ENCODE data around the gene GNB1. TPM values are rescaled to one million over a fixed set of nuclear protein-coding genes. Genes with fewer than 3 reads are reported as not detected.
A peak's percentile ranks its signal among the peaks of the same experiment; 100 is the strongest.

GNB1 gene
- polyA plus RNA-seq, 3 donors: 41.9 to 357 (median 111) TPM

DNA sequence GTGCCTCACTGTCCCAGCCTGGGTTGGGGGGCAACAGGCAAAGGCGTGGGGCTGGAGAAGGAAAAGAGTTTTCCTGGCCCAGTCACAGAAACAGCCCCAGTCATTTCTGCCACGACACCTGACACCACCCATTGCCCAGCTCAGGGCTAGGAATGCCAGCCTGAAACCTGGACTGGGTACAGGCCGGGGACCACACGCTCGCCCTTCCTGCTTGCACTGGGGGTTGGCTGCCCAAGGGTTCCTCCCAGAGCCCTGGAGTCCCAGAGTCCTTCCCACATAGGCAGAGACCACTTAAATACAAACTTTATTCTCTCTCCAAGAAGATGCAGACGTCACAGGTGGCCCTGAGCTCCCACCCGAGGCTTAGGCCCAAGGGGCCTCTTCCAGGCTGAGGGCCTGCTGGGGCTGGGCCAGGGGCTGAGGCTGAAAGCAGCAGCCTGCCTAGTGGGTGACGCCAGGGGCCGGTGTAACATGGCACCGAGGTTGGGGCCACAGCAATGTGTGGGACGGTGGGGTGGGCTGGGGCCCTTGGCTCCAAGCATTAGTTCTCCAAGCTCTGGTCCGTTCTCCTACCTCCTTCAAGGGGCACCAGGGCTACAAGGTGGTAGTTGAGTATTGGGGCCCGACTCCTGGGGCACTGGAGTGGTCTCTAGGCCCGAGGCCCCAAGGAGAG lies 26.6 kb upstream of the GNB1 start:
- peaks cover 13 to 19% of the 10 kb centered on the region in 2 donors for H3K4me1 ChIP-seq (ENCODE audit: control insufficient read depth in 1 of 2, insufficient read depth in 2 of 2, low read length in 2 of 2)
- no peaks in the 10 kb centered on the region for H3K9me3 ChIP-seq (replicated peaks in 1 of 2; ENCODE audit: control insufficient read depth in 1 of 2, insufficient read depth in 1 of 2, low read length in 2 of 2)
- Mint-ChIP-seq H3K27me3 (ENCODE audit: low read depth in 3 of 3) (peaks cover 2 to 17% (median 12%) of the 10 kb centered on the region in 3 donors), H3K27ac (no peak overlapping the region), H3K36me3 (no peaks in the 10 kb centered on the region), H3K4me3 (peak overlapping the region in 1 of 2 donors; percentile 39), H3K4me1 (peaks cover 7% of the 10 kb centered on the region), H3K9me3 (peaks cover 0 to 7% (median 0%) of the 10 kb centered on the region in 7 donors)
- H3K27ac ChIP-seq (ENCODE audit: low read depth in 1 of 2, low read length in 2 of 2): no peak overlapping the region
- no peak overlapping the region for H3K9ac ChIP-seq (ENCODE audit: insufficient read depth, low read length, poor library complexity, severe bottlenecking)
- peaks cover 0 to 14% of the 10 kb centered on the region in 2 donors for H3K27me3 ChIP-seq (ENCODE audit: control insufficient read depth in 2 of 2, insufficient read depth in 2 of 2, low read length in 2 of 2)
- TF ChIP-seq CTCF (IDR thresholded peaks at IDR 0.05): no peak
- no peaks in the 10 kb centered on the region for H4K20me1 ChIP-seq (ENCODE audit: insufficient read depth, low read length)
- H2AFZ ChIP-seq (ENCODE audit: insufficient read depth, low read depth, low read length, poor library complexity, severe bottlenecking): no peak overlapping the region
- DNase-seq: no peak
- H3K4me2 ChIP-seq (replicated peaks; ENCODE audit: extremely low read depth, low read length, poor library complexity, severe bottlenecking): no peak overlapping the region
- H3K79me2 ChIP-seq (ENCODE audit: insufficient read depth, low read length): no peaks in the 10 kb centered on the region
- no peaks in the 10 kb centered on the region for H3K36me3 ChIP-seq (replicated peaks in 1 of 2; ENCODE audit: control insufficient read depth in 1 of 2, insufficient read depth in 2 of 2, low read length in 2 of 2)
- 93% methylated on average over 11 of the region's 14 CpGs for WGBS (ENCODE audit: insufficient coverage)
- no peak overlapping the region for H3K4me3 ChIP-seq (replicated peaks in 1 of 3; ENCODE audit: low read depth in 2 of 3, low read length in 3 of 3)
- intact Hi-C loops (cut with micrococcal nuclease): loop anchor here (5.0 to 10.0 kb wide), 2 partner anchors 217 to 285 kb away; no protein-coding TSS in a partner anchor

- H3K36me3 ChIP-seq (replicated peaks in 1 of 2; ENCODE audit: control insufficient read depth in 1 of 2, insufficient read depth in 2 of 2, low read length in 2 of 2): no peaks in the 10 kb centered on the region
- no peaks in the 10 kb centered on the region for H4K20me1 ChIP-seq (ENCODE audit: insufficient read depth, low read length)
- no peak overlapping the region for H3K9ac ChIP-seq (ENCODE audit: insufficient read depth, low read length, poor library complexity, severe bottlenecking)
- intact Hi-C loops (cut with micrococcal nuclease): loop anchor here (5.0 to 10.0 kb wide), 2 partner anchors 218 to 285 kb away; no protein-coding TSS in a partner anchor
- H3K9me3 ChIP-seq (replicated peaks in 1 of 2; ENCODE audit: control insufficient read depth in 1 of 2, insufficient read depth in 1 of 2, low read length in 2 of 2): no peaks in the 10 kb centered on the region
- no peak overlapping the region for H2AFZ ChIP-seq (ENCODE audit: insufficient read depth, low read depth, low read length, poor library complexity, severe bottlenecking)
- no peak overlapping the region for H3K27ac ChIP-seq (ENCODE audit: low read depth in 1 of 2, low read length in 2 of 2)
- Mint-ChIP-seq H3K36me3 (no peaks in the 10 kb centered on the region), H3K27me3 (ENCODE audit: low read depth in 3 of 3) (peaks cover 3 to 17% (median 14%) of the 10 kb centered on the region in 3 donors), H3K4me1 (peaks cover 7% of the 10 kb centered on the region), H3K9me3 (peaks cover 0 to 7% (median 0%) of the 10 kb centered on the region in 7 donors), H3K4me3 (no peak overlapping the region), H3K27ac (no peak overlapping the region)
- 94% methylated on average over 18 of the region's 19 CpGs for WGBS (ENCODE audit: insufficient coverage)
- DNase-seq: no peak
- no peaks in the 10 kb centered on the region for H3K79me2 ChIP-seq (ENCODE audit: insufficient read depth, low read length)
- H3K4me3 ChIP-seq (replicated peaks in 1 of 3; ENCODE audit: low read depth in 2 of 3, low read length in 3 of 3): no peak overlapping the region
- H3K4me1 ChIP-seq (ENCODE audit: control insufficient read depth in 1 of 2, insufficient read depth in 2 of 2, low read length in 2 of 2): peaks cover 13 to 19% of the 10 kb centered on the region in 2 donors
- no peak for TF ChIP-seq CTCF (IDR thresholded peaks at IDR 0.05)
- no peak overlapping the region for H3K4me2 ChIP-seq (replicated peaks; ENCODE audit: extremely low read depth, low read length, poor library complexity, severe bottlenecking)
- peaks cover 0 to 14% of the 10 kb centered on the region in 2 donors for H3K27me3 ChIP-seq (ENCODE audit: control insufficient read depth in 2 of 2, insufficient read depth in 2 of 2, low read length in 2 of 2)
These were observed 26.0 kb upstream of the GNB1 start for GRCh38 chr1:1916851-1917251.
